GM12873 (cell line): ENCODE data around the gene CCDC51.
A peak's percentile ranks its signal among the peaks of the same experiment; 100 is the strongest.

Source experiments
- TF ChIP-seq, protein P1 (sequence below): IDR thresholded peaks from 2 replicates; pipeline ENCODE4 v1.5.1; 2012; ENCODE audit warnings: low read depth, mild to moderate bottlenecking, moderate library complexity, low read length, control low read depth; ENCODE audit not compliant: insufficient read depth; ENCODE audit errors: missing control alignments

The CCDC51 gene

DNA sequence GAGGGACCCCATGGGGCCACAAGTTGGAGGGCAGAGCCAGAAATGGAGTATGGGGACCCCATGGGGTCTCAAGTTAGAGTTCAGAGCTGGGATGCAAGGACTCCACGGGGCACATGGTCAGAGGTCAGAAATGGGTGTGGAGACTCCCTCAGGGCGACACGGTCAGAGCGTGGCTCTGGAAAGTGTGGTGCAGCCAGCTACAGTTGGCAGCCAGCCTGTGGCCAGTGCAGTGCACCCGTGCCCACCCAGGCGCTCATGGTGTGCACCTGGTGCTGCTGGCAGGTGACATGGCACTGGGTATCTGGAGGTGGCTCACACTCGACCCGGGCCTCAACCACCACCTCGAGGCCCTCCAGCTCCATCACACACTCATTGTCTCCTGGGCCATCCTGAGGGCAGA, 21.3 kb downstream of the CCDC51 start:
- TF ChIP-seq, protein P1, sequence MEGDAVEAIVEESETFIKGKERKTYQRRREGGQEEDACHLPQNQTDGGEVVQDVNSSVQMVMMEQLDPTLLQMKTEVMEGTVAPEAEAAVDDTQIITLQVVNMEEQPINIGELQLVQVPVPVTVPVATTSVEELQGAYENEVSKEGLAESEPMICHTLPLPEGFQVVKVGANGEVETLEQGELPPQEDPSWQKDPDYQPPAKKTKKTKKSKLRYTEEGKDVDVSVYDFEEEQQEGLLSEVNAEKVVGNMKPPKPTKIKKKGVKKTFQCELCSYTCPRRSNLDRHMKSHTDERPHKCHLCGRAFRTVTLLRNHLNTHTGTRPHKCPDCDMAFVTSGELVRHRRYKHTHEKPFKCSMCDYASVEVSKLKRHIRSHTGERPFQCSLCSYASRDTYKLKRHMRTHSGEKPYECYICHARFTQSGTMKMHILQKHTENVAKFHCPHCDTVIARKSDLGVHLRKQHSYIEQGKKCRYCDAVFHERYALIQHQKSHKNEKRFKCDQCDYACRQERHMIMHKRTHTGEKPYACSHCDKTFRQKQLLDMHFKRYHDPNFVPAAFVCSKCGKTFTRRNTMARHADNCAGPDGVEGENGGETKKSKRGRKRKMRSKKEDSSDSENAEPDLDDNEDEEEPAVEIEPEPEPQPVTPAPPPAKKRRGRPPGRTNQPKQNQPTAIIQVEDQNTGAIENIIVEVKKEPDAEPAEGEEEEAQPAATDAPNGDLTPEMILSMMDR: no peak

DNA sequence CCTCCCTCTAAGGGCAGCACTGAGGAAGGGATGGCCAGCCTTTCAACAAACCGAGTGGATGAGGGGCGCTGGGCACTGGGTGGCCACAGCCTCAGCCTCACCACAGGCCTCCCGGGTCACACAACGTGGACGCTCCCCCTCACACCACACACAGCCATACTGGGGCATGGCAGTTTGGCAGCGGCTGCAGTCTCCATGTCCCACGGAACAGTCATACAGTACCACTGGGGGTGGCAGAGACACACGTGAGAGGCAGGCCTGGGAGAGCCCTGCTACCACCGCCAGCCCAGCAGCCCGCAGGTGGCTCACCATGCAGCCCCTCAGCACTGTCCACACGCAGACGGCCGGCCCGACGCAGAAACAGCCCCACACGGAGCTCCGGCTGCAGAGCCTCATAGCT, 21.8 kb downstream of the CCDC51 start:
- TF ChIP-seq, protein P1: no peak

DNA sequence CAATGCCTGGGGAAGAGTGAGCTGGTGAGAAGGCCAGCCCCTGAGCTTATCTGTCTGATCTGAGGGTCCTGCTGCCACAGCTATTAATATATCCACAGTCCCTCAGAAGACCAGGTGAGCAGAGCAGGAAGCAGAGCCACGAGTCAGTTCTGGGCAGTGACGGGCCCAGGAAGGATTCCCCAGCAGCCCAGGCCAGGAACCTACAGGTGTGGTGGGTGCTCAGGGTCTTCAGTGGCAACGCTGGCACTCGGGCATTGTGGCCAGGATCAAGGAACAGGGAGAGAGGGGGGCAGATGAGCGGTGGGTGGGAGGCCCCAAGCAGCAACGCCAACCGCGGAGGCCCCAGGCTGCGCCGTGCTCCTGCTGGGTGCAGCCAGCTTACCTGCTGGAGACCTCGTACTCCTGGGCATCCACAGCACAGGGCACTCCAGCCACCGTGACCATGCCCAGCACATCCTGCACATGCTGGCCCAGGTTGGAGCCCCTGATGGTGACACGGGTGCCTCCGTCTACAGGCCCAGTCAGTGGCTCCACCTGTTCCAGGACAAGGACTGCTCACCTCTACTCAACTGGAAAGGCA, 22.3 kb downstream of the CCDC51 start:
- TF ChIP-seq, protein P1: no peak

DNA sequence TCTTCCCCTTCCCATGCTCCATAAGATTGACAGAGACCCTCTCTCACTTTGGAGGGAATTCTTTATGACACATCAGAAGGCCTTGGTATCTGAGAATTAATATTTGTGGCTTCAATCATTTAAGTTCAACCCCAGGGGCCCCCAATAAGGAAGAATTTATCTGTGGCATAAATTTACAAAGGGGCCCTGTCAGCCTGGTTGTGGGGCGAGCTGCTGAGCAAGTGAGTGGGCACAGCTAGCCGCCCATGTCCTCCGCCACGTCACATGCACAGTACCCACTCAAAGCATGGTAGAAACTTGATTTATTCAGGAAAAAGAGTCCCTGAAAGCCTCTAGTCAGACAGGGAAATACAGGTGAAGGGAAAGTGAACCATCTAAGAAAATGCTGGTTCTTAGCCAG, 23.4 kb downstream of the CCDC51 start:
- TF ChIP-seq, protein P1: no peak

DNA sequence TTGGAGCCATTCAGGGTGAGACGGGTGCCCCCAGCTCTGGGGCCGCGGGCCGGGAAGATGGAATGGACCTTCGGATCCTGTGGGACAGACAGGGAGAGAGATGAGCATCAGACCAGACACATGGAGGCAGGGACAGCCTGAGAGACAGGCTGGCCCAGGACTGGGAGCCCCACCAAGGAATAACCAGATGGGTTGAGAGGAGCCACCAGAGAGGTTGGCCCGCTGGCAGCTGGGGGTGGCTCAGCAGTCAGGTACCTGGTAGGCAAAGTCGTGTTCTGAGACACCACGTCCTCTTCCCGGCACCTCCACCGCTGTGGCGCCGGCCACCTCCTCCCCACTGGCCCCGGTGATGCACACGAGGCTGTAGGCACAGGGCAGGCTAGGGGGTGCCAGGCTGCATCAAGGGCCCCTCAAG, 23.8 kb downstream of the CCDC51 start:
- TF ChIP-seq, protein P1: no peak

DNA sequence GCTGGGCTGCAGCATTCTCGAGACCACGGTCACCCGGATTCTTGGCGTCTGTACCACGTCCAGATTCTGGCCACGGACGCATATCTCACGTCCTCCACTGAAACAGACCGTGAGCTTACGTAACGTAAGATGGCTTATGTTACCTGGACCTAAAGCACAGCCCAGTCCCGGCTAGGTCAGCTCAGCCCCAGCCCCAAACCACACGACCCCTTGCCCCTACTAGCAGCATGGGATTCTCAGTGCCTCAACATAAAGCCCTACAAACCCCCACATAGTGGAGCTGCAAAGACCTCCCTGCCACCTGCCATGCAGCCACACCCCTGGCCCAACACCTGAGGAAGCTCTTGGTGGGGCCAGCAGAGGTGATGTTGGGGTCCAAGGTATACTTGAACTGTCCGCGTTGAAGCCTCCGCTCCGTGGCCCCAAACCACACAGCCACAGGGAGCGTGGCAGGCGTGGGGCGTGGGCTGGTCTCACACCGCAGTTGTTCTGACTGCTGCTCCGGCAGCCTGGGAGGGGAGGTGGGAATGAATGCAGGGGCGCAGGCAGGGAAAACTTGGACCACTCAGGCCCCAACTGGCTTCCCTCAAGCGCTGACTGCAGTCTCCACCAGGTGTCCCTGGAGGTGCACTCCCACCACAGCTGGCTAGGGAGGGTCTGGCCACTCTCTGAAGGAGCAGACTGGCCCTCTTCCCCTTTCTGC, 24.5 kb downstream of the CCDC51 start:
- TF ChIP-seq, protein P1: peak; percentile 24

DNA sequence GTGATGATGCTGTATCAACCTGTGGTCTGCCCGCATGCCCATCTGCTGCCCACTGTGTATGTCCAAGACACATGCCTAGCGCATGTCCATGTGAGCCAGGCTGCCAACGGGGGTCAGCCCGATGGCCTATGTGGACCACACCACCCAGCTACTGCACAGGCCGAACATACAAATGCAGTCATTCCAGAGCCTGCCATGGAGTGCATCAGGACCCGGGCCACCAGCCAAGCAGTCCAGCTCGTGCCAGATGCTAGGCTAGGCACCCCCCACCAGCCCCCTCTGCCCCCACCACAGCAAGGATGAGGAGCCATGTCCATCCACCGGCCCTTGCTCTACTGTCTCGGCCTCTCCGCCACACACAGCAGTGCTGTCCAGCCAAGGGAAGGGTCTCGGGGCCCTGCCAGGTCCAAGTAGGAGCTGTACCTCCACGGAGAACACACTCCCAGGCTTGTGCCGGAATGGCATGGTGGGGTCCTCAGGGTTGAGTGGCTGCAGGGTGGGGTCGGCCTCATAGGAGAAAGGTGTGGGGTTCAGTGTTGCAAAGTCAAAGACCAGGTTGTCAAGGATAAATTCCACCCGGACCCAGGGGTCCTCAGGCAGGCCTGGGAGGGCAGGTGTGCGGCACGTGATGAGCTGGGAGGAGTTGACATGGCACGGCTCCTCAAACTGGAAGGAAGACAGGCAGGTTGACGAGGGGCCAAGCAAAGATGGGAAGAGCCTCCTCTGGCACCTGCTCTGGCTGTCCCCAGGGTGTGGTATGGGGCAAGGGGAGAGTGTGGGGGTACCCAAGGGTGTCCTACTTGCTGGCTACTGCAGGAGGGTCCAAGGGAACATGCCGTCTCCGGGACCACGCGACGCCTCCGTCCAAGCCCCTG, 25.3 kb downstream of the CCDC51 start:
- TF ChIP-seq, protein P1: no peak
